ENCODE data around the gene NRG2. TPM values are rescaled to one million over a fixed set of nuclear protein-coding genes. Genes with fewer than 3 reads are reported as not detected.

NRG2 gene
- total RNA-seq, 2 experiments from 2014 or later: not detected

DNA sequence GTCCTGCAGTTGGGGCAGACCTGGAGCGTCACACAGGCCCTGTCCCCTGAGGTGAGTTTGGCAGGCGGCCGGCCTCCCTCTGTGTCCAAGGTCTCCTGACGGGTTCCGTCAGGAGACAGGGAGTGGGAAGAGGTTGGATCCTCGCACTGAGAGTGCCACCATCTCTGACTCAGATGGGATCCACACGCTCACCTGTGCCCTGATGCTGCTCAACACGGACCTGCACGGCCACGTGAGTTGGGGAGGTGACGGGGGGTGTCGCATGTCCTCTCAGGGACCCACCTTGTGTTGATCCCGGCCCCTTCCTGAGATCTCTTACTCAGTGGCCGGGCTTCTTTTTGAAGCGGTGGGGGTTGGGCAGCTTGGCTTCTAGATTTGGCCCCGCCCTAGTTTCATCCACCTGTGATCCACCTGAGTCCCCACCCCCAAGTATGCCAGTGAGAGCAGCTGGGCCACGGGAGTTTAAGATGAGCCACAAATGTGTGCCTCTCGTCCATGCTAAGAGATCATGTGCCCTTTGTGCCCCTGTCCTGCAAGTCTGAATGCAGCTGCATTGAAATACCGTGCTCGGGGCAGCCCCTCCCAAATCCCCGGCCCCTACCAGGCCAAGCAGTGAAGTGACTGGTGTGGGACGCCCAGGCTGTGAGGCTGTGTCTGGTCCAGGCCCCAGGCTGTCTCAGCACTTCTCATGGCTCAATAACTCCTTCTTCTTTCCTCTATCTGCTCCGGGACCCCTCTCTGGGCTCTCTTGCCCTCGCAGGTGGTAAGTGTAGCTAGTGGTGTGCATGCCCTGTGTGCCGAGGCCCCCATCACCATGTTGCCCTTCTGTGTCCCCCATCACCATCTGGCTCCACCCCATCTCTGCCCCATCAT is 220.3 kb downstream of the NRG2 start:
- DNase-seq (no peak), ATAC-seq (no peak)
- H3K36me3 Mint-ChIP-seq (ENCODE audit: low read depth): no peaks in the 10 kb centered on the region
- no peak overlapping the region for H3K4me3 Mint-ChIP-seq
- ChIA-PET CTCF (no interaction called here), POLR2A (no interaction called here)
- H3K27me3 Mint-ChIP-seq (ENCODE audit: low read depth): peaks cover 4% of the 10 kb centered on the region
- H3K27ac Mint-ChIP-seq: no peak overlapping the region
- no peaks in the 10 kb centered on the region for H3K4me1 Mint-ChIP-seq (ENCODE audit: low read depth)
- H3K9me3 Mint-ChIP-seq (ENCODE audit: insufficient read depth): peaks cover 3% of the 10 kb centered on the region

DNA sequence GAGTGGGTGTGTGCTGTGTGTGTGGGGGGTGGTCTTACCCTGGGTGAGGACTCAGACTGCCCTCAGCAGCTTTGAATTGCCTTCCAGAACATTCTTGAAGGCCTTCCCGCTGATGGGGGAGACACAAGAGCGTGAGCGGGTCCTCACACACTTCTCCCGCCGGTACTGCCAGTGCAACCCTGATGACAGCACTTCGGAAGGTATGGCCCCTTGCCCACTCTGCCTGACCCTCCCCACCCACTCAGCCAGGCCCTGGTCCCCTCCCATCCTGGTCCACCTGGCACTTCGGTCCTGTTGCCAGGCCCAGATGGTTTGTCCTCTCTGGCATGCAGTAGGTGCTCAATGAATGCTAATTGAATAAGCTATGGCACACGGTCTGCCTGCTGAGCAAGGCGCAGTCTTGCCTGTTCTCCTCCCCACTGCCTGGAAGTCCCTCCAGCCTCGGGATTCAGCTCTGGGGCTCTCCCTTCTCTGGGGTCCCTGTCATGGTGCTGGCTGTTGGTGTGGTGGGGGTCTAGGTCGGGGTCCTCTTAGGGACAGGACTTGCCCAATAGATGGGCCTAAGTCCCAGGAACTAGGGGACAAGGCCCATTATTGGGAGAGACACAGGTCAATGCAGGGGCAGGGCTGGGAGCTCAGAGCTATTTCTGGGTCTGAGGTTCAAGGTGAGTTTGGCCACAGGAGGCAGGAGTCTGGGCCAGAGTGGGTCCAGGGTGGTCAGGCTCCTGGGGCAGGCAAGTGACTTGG is 221.1 kb downstream of the NRG2 start:
- H3K36me3 Mint-ChIP-seq (ENCODE audit: low read depth): no peaks in the 10 kb centered on the region
- peaks cover 4% of the 10 kb centered on the region for H3K27me3 Mint-ChIP-seq (ENCODE audit: low read depth)
- H3K27ac Mint-ChIP-seq: no peak overlapping the region
- no peak overlapping the region for H3K4me3 Mint-ChIP-seq
- ATAC-seq (no peak), DNase-seq (no peak)
- POLR2A ChIA-PET: no interaction called here
- peaks cover 3% of the 10 kb centered on the region for H3K9me3 Mint-ChIP-seq (ENCODE audit: insufficient read depth)
- no peaks in the 10 kb centered on the region for H3K4me1 Mint-ChIP-seq (ENCODE audit: low read depth)
- CTCF ChIA-PET: no interaction called here

DNA sequence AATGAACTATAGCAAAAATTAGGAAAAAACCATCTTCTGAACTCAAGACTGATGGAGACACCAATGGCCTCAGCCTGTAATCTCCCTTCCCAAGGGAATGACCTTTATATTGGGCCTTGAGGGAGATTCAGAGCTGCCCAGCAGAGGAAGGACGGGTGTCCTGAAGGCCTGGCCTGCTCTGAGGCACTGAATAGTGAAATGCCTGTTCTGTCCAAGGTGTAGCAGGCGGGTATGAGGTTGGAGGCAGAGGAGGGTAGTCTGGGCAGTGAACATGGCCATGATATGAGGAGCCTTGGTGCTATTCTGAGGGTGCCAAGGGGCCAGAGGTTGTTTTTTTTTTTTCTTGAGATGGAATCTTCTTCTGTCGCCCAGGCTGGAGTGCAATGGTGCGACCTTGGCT is 222.5 kb downstream of the NRG2 start:
- no peaks in the 10 kb centered on the region for H3K36me3 Mint-ChIP-seq (ENCODE audit: low read depth)
- H3K9me3 Mint-ChIP-seq (ENCODE audit: insufficient read depth): peaks cover 3% of the 10 kb centered on the region
- CTCF ChIA-PET: no interaction called here

DNA sequence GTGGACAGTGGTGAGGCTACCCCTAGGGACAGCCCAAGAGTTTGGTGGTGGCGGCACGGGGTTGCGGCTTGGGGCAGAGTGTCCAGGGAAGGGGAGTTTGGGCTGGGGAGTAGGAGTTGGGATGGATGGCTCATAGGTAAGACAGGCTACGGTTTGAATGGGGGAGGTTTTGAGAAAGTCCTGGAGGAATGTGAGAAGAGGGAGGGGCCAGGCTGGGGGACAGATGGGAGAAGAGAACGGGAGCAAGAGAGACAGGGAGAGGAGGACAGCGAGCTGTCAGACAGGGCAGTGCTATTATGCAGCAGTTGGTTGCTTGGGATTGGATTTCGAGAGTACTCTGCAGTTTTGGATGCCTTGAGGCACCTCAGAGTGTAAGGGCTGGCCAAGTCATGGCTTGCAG is 223.0 kb downstream of the NRG2 start:
- Mint-ChIP-seq H3K27me3 (ENCODE audit: low read depth) (peaks cover 4% of the 10 kb centered on the region), H3K27ac (no peak overlapping the region), H3K4me3 (no peak overlapping the region), H3K36me3 (ENCODE audit: low read depth) (no peaks in the 10 kb centered on the region), H3K9me3 (ENCODE audit: insufficient read depth) (peaks cover 3% of the 10 kb centered on the region), H3K4me1 (ENCODE audit: low read depth) (no peaks in the 10 kb centered on the region)
- POLR2A ChIA-PET: no interaction called here
- DNase-seq (no peak), ATAC-seq (no peak)
- CTCF ChIA-PET: no interaction called here

More for the DNA sequence above, 222.5 kb downstream of the NRG2 start:
- Mint-ChIP-seq H3K27ac (no peak overlapping the region), H3K27me3 (ENCODE audit: low read depth) (peaks cover 4% of the 10 kb centered on the region), H3K4me3 (no peak overlapping the region), H3K4me1 (ENCODE audit: low read depth) (no peaks in the 10 kb centered on the region)
- POLR2A ChIA-PET: no interaction called here
- DNase-seq: no peak
- no peak for ATAC-seq

DNA sequence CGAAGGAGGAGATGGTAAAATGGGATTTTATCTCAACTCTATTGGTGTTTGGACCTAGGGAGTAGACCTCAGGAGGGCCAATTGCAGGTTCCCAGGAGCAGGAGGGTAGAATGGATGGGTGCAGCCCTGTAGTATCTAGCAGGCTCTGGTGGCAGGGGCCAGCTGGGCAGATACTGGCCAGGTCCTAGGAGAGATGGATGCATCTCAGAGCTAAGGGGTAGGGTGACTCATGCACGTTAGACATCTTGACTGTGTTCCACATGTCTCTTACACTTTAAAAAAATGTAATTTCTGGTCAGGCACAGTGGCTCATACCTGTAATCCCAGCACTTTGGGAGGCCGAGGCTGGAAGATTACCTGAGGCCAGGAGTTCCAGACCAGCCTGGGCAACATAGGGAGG is 225.1 kb downstream of the NRG2 start:
- ChIA-PET CTCF (no interaction called here), POLR2A (no interaction called here)
- Mint-ChIP-seq H3K36me3 (ENCODE audit: low read depth) (no peaks in the 10 kb centered on the region), H3K27me3 (ENCODE audit: low read depth) (peaks cover 4% of the 10 kb centered on the region), H3K4me3 (no peak overlapping the region), H3K27ac (no peak overlapping the region), H3K9me3 (ENCODE audit: insufficient read depth) (peaks cover 3% of the 10 kb centered on the region), H3K4me1 (ENCODE audit: low read depth) (no peaks in the 10 kb centered on the region)
- no peak for ATAC-seq
- DNase-seq: no peak

DNA sequence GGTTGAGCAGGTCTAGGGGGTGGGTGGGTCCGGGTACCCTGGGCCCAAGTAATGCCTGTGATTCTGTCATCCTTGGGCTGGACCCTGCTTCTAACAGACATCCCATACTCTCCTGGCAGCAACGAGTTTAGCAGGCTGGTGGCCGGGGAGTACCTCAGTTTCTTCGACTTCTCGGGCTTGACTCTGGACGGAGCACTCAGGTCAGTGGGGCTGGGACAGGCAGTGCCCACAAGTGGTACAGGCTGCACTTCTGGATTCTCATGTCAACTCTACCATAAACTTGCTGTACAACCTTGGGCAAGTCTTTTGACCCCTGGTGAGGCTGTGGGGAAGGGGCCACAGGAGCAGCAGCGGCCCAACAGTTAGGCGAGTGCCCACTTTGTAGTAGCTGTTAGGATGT is 225.7 kb downstream of the NRG2 start:
- Mint-ChIP-seq H3K4me1 (ENCODE audit: low read depth) (no peaks in the 10 kb centered on the region), H3K9me3 (ENCODE audit: insufficient read depth) (peaks cover 3% of the 10 kb centered on the region), H3K27ac (no peak overlapping the region), H3K36me3 (ENCODE audit: low read depth) (no peaks in the 10 kb centered on the region), H3K27me3 (ENCODE audit: low read depth) (peaks cover 4% of the 10 kb centered on the region), H3K4me3 (no peak overlapping the region)
- POLR2A ChIA-PET: no interaction called here
- no peak for DNase-seq
- no peak for ATAC-seq
- CTCF ChIA-PET: no interaction called here

DNA sequence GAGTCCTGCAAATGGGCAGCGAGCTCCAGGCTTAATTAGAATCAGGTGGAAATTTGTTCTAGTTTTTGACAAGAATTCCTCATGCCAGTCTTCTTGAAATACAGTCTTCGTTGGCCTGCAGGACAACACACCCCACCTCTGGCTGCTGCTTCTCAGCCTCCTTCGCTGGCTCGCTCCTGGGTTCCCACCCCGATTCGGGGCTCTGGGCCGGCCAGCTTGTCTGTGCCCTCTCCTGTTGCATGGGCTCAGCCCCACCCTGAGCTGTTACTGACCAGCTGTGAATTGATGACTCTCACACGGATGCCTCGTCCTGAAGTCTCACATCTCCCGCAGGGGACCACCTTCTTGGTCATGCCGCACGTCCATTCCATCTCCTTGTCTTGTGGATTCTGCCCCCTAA is 226.5 kb downstream of the NRG2 start:
- H3K4me1 Mint-ChIP-seq (ENCODE audit: low read depth): no peaks in the 10 kb centered on the region
- ATAC-seq (no peak), DNase-seq (no peak)
- ChIA-PET POLR2A (no interaction called here), CTCF (no interaction called here)
- peaks cover 3% of the 10 kb centered on the region for H3K9me3 Mint-ChIP-seq (ENCODE audit: insufficient read depth)
- H3K27ac Mint-ChIP-seq: no peak overlapping the region
- no peaks in the 10 kb centered on the region for H3K36me3 Mint-ChIP-seq (ENCODE audit: low read depth)
- H3K27me3 Mint-ChIP-seq (ENCODE audit: low read depth): peaks cover 4% of the 10 kb centered on the region
- no peak overlapping the region for H3K4me3 Mint-ChIP-seq

DNA sequence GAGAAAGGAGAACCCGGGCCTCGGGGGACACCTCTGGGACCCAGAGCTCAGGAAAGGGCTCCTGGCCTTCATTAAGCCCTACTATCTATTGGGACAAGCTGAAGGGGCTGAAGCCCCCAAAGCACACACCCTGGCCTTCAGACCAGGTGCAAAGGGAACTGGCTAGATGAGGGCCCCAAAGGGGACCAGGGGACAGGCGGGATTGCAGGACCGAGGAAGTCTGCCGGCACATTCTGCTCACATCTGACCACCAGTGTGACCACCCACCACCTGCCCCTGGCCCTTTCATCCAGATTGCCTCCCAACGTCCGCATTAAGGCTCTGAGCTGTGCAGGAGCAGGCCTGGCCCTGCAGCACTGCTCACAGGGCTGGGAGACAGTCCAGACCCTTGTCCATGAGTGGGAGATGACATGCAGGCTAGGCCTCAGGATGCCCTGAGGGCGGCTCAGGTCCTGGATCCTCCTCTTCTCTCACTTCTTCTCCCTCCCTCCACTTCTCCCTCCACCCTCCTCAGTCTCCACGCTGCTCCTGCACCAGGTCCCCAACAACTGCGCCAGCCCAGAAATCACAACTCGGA is 228.3 kb downstream of the NRG2 start:
- H3K27me3 Mint-ChIP-seq (ENCODE audit: low read depth): peaks cover 2% of the 10 kb centered on the region
- DNase-seq (no peak), ATAC-seq (no peak)
- H3K27ac Mint-ChIP-seq: no peak overlapping the region
- CTCF ChIA-PET: no interaction called here
- H3K4me1 Mint-ChIP-seq (ENCODE audit: low read depth): no peaks in the 10 kb centered on the region
- no peaks in the 10 kb centered on the region for H3K36me3 Mint-ChIP-seq (ENCODE audit: low read depth)
- H3K4me3 Mint-ChIP-seq: no peak overlapping the region
- peaks cover 3% of the 10 kb centered on the region for H3K9me3 Mint-ChIP-seq (ENCODE audit: insufficient read depth)
- POLR2A ChIA-PET: no interaction called here

DNA sequence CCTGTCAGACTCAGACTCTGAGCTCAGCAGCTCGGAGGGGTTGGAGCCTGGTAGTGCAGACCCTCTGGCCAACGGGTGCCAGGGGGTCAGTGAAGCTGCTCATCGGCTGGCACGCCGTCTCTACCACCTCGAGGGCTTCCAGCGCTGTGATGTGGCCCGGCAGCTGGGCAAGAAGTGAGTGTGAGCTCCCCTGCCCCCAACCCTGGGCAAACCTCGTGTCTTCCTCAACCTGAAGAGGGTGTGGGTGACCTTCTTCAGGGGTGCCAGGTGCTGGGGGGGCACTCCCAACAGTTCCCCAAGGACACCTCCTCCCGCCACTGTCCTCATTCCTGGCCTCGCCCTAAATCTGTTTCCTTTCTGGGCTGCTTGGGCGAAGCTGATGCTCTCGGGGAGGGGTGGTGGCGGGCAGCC is 228.9 kb downstream of the NRG2 start:
- no peak for DNase-seq
- Mint-ChIP-seq H3K4me3 (no peak overlapping the region), H3K27me3 (ENCODE audit: low read depth) (no peaks in the 10 kb centered on the region), H3K4me1 (ENCODE audit: low read depth) (no peaks in the 10 kb centered on the region), H3K27ac (no peak overlapping the region), H3K36me3 (ENCODE audit: low read depth) (no peaks in the 10 kb centered on the region), H3K9me3 (ENCODE audit: insufficient read depth) (peaks cover 3% of the 10 kb centered on the region)
- CTCF ChIA-PET: no interaction called here
- POLR2A ChIA-PET: no interaction called here
- ATAC-seq: no peak

DNA sequence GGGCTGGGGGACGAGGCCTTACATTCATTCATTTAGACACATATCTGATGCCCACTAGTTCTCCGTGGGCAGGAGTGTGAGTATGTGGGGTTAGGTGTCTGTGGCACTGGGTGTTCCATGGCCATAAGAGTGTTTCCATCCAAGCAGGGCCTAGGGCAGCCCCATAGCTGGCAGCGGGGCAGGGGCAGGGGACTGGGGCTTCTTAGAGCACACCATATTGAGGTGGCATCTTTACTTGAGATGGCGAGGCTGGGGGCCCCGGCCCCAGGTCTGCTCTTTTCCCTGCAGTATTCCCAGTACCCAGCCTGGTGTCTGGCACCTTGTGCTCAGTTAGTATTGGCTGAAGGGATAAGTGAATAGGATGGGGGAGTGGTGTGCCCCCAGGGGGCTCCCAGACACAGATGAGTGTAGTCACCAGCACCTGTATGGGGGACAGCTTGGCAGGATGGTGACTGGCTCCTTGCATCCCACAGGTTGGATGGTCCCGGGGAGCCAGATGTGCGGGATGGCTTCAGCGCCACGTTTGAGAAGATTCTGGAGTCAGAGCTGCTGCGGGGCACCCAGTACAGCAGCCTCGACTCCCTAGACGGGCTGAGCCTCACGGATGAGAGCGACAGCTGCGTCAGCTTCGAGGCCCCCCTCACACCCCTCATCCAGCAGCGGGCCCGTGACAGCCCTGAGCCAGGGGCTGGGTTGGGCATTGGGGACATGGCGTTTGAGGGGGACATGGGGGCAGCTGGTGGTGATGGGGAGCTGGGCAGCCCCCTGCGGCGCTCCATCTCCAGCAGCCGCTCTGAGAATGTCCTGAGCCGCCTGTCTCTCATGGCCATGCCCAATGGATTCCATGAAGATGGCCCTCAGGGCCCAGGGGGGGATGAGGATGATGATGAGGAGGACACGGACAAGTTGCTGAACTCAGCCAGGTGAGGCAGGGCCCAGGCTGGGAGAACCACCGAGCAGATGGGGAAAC is 230.0 kb downstream of the NRG2 start:
- no peak overlapping the region for H3K4me3 Mint-ChIP-seq
- H3K36me3 Mint-ChIP-seq (ENCODE audit: low read depth): no peaks in the 10 kb centered on the region
- DNase-seq (no peak), ATAC-seq (no peak)
- CTCF ChIA-PET: no interaction called here
- H3K9me3 Mint-ChIP-seq (ENCODE audit: insufficient read depth): no peaks in the 10 kb centered on the region
- H3K27ac Mint-ChIP-seq: no peak overlapping the region
- no peaks in the 10 kb centered on the region for H3K4me1 Mint-ChIP-seq (ENCODE audit: low read depth)
- H3K27me3 Mint-ChIP-seq (ENCODE audit: low read depth): no peaks in the 10 kb centered on the region
- POLR2A ChIA-PET: no interaction called here

DNA sequence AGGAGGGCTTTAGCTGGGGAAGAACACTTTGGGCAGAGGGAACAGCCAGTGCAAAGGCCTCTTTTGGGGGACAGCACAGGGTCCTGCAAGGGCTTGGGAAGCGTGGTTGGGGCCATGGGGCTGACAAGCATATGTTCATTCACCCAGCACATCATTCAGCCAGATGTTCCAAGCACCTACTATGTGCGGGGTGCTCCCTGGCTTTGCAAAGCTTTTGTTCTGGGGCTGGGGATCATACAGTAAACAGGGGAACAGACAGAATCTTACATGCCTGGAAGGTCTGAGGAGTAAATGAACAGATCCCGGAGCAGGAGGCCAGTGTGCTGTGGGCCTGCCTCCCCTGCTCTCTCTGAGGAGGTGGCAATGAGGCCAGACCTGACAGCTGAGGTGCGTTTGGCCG is 230.8 kb downstream of the NRG2 start:
- H3K4me1 Mint-ChIP-seq (ENCODE audit: low read depth): no peaks in the 10 kb centered on the region
- H3K27ac Mint-ChIP-seq: no peak overlapping the region
- POLR2A ChIA-PET: no interaction called here
- H3K27me3 Mint-ChIP-seq (ENCODE audit: low read depth): no peaks in the 10 kb centered on the region
- H3K9me3 Mint-ChIP-seq (ENCODE audit: insufficient read depth): no peaks in the 10 kb centered on the region
- H3K36me3 Mint-ChIP-seq (ENCODE audit: low read depth): no peaks in the 10 kb centered on the region
- DNase-seq: no peak
- CTCF ChIA-PET: interaction anchor here (1.4 to 1.6 kb wide), 2 partner anchors 25 to 37 kb away, joined by 5 to 7 read pairs; no protein-coding TSS in a partner anchor
- no peak for ATAC-seq
- H3K4me3 Mint-ChIP-seq: no peak overlapping the region
